HTR-8/SVneo (cell line): ENCODE measurements around the gene EYS.
A peak's percentile ranks its signal among the peaks of the same experiment; 100 is the strongest.

Experiments
- DNase-seq: peaks from one replicate; pipeline ENCODE4 v3.0.0; 2011; ENCODE audit warnings: low spot score, mixed read lengths; ENCODE audit not compliant: insufficient read length
- FAIRE-seq: peaks from 2 replicates; lab custom pipeline; 2011; peaks lifted over from hg19 to GRCh38; lab: Jason Lieb, UNC

The EYS gene

DNA sequence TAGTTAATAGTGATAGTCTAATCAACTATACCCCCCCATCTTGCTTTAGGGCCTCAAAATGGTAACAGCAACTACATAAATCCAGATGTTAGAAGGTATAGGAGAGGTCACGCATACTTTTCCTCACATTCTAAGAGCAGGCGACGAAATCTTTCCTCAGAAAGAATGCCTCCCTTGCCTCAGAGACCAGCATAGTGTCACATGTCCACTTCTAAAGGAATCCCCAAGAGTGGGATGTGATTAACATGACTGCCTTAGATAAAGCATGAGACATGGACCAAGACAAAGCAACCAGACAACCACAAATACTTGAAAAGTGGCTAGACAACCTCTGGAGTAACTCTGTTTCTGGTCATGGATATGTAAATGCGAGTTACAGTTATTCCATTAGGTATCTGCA is 710.7 kb downstream of the EYS start:
- no peak for FAIRE-seq
- no peak for DNase-seq

DNA sequence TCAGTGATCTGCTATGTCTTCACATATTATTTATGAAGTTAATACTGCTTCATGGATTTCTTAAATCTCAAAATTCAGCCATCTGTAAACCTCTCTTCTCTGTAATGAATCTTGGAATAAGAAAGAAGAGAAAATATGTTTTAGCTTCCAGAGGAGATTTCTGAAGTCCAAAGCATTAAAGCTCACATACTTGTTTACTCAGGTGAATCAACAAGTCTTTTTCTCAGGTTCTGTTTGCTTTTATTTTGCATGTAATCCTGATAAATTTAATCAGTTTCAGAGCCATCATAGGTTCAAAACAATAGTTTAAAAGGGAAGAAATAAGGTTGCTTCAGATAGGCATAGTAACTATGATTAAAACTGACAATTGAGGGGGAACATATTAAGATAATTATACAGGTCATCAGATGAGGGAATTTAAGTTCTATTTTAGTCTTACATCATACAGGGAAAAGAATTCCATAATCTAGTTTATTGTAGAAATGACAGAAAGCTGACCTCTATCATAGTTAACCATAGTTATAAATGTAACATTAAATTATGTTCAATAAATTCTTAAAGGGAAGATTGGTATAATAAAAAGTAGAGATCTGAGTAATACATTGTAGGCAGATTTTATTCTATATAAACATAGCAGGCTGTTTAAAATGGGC is 716.2 kb downstream of the EYS start:
- FAIRE-seq, result no peak
- no peak for DNase-seq

DNA sequence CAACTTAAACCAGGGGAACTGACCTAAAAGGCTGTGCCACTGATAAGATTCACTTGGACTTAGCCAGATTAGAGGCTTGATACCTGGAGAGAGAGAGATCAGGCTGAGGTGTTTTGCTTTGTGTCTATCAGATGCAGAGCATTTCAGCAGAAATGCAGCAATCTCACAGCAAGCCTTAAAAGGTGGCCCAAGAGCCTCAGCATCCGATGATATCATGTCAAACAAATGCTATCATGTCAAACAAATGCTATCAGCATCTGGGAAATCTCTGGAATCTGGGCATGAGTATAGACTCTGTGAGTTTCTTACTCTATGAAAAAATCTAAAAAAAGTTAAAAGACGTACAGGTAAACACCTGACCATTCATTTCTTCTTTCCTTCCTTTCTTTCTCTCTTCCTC is 718.9 kb downstream of the EYS start:
- no peak for FAIRE-seq
- no peak for DNase-seq

DNA sequence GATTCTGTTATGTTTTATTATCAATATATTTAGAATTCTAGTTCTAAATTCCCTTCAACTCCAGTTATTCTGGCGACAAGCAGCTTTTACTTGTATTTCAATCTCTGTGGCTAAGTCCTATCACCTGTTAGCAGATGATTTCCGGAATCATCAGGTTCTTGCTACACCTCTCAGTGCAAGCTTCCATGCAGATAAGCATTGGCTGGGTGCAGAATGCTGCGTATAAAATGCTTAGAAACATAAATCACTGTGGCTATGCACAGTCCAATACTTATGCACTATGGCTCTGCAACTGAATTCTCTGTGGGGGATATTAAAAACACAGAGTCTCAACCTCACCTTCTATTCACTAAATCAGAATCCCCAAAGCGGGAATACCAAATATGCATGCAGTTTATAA is 720.0 kb downstream of the EYS start:
- FAIRE-seq (no peak), DNase-seq (no peak)

DNA sequence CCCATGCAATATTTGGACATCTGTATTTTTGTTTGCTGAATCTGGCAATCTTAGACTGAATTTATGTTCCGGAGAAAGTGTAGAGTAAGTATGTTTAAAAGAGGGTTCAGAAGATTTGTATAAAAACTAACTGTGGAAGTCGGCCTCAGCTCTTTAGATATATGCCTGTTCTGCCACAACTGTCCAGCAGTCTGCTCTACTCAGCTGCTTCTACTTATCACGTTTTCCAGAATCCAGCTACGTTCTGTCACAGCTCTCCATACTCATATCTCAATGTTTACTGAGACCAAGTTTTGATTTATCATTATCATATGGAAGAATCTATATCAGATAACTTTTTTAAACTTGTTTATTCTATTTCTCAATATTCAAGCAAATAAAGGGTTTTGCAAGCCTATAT is 721.3 kb downstream of the EYS start:
- DNase-seq, result no peak
- FAIRE-seq, result no peak

DNA sequence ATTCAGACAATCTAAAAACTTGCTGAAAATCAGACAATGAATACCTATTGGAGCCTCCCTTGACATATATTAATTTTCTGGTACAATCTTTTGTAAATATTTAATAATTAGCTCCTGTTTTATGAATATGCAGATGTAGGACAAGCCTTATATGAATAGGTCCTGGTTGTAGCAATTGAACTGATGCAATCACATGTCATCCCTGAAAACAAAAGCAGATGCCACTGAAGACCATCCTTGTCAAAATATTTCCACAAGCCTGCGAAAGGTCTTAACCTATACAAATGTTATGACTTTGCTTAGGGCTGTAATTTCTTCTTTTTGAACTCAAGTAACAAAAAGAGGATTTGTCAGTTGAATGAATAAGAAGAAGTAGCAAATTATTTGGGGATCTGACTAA is 722.1 kb downstream of the EYS start:
- DNase-seq, result no peak
- no peak for FAIRE-seq

DNA sequence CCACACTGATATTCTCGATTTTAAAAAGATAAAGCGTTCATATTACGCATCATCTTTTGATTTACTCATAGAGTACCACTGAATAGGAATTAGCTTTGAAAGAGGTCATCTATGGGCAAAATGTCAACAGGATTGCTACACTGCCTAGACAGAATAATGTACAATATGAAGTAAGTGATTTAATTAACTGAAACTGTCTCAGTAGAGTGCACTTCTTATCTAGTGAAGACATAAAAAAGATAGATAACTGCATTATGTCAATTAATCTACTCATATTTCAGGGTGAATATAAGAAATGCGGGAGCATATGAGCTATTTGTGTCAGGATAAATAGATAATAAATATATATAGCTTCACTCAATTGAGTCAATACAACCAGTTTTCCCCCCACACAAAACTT is 723.9 kb downstream of the EYS start:
- DNase-seq (no peak), FAIRE-seq (no peak)

DNA sequence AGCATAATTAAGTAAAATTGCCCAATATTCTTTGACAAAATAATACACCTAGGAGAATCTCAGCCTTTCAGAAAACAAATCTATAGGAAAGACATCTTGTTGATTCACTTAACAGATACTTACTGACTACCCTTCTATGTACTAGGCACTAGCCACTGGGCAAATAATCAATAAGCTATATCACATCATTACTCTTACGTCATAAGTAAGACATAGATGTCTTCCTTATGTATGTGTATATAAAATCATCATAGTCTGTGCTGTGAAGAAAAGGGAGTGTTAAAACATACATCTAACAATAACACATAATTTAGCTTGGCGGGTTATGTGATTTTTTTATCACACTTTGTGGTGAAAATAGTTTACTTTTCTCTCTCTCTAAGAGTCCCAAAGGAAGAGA is 733.9 kb downstream of the EYS start:
- DNase-seq (no peak), FAIRE-seq (no peak)

DNA sequence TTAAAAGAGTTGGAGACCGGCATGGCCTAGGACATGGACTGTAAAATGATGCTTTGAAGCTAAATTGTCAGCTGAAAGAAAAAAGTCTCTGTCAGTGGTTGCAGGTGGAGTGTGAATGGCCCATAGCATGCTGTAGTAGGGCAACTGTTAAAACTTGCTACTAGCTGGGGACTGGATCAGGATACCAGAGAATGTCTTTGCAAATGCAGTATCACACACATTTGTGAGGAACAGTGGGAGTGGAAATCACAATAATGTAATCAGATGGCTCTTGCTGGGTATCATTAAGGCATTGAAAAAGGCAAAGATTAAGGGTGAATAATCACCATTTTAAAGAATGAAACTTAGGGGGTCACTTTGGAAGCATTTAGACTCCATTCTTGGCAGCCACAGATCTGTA is 737.9 kb downstream of the EYS start:
- FAIRE-seq, result no peak
- DNase-seq, result no peak

DNA sequence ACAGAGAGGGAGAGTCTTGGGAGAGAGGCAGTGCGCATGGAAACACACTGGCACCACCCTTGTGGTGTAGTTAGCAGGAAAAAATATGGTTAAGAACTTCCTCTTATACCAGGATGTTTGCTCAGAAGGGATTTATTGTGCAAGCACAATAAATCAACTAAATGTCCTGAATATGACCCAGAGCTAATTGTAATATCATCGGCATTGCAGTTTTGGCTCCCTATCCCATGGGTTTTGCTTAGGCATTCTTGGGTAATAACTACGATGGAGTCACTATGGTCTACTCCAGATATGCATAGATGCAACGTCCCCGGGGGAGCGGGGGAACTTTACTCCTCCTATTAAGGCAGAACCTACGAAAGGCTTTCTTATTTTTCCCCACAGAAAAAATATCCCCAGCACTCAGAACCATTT is 751.6 kb downstream of the EYS start:
- FAIRE-seq (no peak), DNase-seq (no peak)

DNA sequence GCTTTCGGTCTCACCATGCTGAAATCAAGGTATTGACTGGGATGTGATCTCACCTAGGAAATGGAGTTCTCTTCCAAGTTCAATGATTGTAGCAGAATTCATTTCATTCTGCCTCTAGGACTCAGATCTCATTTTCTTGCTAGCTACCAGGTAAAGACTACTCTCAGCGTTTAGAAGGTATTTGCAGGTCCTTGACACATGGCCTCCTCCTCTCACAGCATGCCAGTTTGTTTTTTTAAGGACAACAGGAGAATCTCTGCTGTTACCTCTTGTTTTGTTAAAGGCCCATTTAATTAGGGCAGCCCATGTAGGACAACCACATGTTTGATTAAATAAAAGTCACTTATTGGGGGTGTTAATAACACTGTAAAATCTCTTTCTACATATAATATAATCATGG is 757.8 kb downstream of the EYS start:
- no peak for DNase-seq
- FAIRE-seq, result no peak

DNA sequence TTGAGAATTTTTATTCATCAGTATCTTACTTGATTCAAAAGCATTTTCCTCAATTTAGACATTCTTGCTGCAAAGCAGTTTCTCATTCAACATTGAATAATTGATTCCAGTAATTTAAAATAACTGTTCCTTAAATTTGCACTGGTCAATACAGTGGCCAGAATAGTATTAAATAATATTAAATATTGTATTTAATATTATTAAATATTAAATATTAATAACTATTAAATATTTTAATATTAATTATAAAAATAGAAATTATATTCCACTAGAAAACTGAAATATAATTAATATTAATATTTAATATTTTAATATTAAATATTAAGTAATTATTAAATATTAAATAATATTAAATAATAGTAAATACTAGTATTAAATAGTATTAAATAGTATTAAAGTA is 758.8 kb downstream of the EYS start:
- DNase-seq (no peak), FAIRE-seq (no peak)

DNA sequence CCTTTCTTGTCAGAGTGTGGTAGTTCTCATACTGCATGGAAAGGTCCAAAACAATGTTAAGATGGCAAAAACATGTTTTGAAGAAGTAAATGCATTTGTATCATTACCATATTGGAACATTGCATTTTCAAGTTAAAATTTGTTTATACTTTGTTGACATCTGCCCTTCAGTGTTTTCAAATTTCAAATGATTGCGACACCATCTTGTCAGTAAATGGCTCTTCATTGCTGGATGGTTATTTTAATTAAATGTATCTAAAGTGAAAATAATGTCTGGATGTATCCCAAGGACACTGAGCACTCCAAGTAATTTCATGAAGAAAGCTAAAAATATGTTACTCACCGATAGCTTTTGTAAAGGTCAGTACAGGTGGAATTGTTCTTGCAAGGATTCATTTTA is 761.6 kb downstream of the EYS start:
- no peak for FAIRE-seq
- no peak for DNase-seq

DNA sequence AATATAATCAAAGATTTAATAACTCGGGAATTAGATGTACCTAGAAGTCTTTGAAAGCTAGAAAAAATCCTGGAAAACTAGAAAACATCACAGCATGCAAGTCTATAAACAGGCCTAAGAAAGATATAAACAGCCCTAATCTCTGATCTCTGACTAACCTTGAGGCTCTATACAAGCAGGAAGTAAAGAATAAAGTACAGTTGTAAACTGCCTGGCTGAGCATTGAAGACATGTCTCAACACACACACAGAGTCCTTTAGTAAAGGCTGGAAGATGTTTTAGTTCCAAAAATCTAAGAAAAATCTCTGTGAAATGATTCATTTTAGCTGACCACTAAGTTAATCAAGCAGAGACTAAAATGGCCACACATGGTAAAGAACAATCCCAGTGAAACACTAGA is 774.5 kb downstream of the EYS start:
- FAIRE-seq (no peak), DNase-seq (no peak)

DNA sequence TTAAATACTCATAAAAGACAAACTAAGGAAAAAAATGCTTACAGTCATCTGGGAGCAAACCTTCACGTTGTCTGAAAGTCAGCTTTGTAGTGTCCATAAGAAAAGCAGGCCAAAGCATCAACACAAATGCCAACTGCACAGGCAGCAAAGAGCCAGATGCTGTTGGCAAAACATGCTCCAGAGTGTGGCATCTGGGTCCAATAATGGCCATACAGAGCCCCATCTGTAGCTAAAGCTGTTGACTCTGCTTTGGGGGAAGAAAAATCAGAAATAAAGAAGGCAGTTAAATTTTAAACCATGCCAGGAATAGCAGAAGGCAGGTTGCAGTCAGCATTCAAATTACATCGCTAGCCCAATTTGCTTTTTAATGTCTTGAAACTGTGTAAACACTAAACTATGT is 776.3 kb downstream of the EYS start:
- FAIRE-seq, result no peak

DNA sequence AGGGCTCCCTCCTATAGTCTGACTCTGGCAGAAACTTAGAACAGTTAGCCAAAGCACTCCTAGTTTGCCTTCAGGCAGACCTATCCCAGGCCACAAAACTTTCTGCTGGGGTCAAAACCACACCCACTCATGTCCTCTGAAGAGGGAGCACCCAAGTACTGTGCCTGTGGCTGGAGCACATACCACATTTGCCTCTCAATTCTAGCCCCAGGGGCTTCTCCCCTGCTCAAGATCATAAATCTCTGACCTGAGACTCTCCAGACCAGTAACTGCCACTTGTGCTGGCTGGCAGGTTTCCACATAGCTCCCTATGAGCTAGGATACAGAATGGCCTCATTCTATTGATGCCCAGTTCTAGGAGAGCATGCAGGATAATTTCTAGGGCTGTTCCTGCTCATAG is 781.0 kb downstream of the EYS start:
- FAIRE-seq (no peak), DNase-seq (peak; percentile 4)

More for the DNA sequence above, 776.3 kb downstream of the EYS start:
- no peak for DNase-seq

DNA sequence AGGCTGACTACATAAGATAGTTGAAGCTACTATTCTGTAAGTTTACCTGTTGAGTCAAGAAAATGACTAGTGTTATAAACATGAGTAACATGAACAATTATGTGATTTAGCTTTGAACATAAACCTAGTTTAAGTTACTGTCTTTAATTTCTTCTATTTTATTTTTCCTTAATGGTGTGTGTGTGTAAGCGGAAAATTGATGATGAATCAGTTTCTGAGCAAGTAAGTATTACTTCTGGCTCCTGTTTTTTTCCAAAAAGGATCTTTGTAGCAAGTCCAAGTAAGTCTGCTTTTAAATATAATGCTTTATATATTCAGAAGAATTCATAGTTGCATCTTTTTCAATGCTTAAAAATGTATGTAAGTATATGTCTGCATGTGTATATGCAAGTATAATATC is 786.8 kb downstream of the EYS start:
- no peak for DNase-seq
- FAIRE-seq, result no peak

DNA sequence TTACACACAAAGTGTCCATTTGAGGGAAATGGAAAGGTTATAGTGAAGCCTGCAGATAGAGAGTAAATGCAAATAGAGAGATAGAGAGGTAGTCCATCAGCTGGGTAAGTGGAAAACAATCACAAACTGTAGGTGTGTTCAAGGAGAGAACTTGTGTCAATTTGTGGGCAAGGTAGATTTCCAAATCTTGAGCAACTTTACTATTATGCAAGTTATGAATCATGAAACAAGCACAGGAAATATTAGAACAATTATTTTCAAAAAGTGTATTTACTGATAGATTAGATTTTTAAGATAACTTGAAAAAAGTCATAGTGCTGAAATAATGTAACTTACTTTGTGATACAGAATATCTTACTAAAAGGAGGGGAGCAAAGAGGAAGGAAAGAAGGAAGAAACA is 792.9 kb downstream of the EYS start:
- DNase-seq (no peak), FAIRE-seq (no peak)

DNA sequence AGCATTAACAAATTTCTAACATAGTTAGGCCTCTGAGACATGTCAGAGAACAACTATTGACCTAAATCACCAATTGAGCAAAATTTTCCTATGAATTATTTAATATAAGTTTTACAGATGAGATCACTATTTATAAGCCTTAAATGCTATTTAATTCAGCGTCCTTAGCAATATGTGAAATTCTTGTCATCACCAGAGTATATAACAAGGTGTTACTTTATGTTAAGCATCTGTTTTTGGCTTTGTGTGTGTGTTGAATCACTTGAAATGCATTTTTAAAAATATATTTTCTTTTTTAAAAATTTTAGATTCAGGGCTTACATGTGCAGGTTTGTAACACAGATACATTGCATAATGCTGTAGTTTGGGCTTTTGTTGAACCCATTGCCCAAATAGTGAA is 794.1 kb downstream of the EYS start:
- FAIRE-seq, result no peak
- DNase-seq, result no peak

DNA sequence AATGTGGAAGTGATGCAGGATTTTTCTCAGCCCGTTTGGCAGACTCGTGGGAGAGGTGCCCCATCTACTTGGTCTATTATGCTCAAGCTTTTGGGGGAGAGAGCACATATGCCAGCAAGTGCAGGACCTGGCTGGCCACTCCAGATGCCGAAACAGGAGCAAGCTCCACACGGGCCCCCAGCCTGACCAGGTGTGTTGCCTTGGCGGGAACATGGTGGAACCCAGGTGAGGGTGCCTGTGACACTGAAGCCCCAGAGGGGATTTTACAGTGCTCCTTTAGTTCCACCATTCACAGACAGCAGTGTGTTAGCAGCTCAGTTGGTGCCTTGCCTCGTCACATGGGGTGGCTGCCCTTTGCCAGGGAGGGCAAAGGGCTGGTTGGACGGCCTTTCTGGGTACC is 798.9 kb downstream of the EYS start:
- DNase-seq (no peak), FAIRE-seq (no peak)

DNA sequence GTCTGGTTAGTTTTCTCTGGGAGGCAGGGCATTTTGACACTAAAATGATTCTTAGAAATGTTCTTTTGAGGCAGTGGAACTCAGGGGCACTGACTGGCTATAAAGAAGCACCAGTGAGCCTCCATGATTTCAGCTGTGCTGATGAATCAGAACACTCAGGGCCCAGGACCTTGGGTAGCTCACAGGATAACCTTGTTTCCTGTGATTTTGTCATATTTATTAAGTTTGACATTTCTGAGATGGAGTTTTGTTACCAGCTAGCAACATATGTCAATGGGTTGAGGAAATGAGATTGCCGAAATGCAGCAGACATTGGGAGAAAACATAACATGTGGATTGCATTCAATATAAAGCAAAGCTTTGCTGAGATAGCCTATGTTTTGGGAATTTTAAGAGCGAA is 802.4 kb downstream of the EYS start:
- FAIRE-seq (no peak), DNase-seq (no peak)

DNA sequence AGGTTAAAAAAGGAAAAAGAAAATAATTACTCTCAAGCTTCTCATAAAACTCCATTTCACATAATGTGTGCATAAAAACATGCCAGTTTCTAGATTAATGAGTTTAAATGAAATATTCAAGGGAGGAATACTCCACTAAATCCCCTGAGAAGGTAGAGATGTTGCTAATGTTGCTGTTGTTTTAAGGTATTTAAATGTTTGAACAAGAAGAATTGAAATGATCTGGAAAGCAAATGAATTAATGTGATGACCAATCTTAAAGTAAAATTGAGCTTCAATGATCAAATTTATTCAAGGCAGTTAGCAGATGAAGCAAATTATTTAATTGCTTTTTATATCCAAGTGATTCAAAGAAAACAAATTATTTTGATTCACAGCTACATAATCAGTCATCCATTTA is 804.4 kb downstream of the EYS start:
- no peak for FAIRE-seq
- DNase-seq, result no peak

DNA sequence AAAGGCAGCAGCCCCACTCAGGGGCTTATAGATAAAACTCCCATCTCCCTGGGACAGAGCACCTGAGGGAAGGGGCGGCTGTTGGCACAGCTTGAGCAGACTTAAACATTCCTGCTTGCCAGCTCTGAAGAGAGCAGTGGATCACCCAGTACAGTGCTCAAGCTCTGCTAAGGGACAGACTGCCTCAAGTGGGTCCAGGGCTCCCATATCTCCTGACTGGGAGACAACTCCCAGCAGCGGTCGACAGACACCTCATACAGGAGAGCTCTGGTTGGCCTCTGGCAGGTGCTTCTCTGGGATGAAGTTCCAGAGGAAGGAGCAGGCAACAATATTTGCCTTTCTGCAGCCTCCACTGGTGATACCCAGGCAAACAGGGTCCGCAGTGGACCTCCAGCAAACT is 810.1 kb downstream of the EYS start:
- FAIRE-seq, result no peak
- no peak for DNase-seq
